HS-27A (cell line): ENCODE measurements around the gene ZDHHC23.
A peak's percentile ranks its signal among the peaks of the same experiment; 100 is the strongest.

Experiments used
- DNase-seq: peaks from one replicate; pipeline ENCODE4 v3.0.0-alpha.2; 2012; ENCODE audit warnings: low read depth, missing footprints

Gene ZDHHC23, protein sequence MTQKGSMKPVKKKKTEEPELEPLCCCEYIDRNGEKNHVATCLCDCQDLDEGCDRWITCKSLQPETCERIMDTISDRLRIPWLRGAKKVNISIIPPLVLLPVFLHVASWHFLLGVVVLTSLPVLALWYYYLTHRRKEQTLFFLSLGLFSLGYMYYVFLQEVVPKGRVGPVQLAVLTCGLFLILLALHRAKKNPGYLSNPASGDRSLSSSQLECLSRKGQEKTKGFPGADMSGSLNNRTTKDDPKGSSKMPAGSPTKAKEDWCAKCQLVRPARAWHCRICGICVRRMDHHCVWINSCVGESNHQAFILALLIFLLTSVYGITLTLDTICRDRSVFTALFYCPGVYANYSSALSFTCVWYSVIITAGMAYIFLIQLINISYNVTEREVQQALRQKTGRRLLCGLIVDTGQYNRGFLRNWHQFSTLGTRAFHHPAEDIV

GRCh38 chr3:113947372-113948014 lies at the start of gene ZDHHC23:
Gene ZDHHC23 (plus strand): TSS chr3:113948013. CDS start chr3:113948803, 790 bp downstream.
- no peak for DNase-seq

DNA sequence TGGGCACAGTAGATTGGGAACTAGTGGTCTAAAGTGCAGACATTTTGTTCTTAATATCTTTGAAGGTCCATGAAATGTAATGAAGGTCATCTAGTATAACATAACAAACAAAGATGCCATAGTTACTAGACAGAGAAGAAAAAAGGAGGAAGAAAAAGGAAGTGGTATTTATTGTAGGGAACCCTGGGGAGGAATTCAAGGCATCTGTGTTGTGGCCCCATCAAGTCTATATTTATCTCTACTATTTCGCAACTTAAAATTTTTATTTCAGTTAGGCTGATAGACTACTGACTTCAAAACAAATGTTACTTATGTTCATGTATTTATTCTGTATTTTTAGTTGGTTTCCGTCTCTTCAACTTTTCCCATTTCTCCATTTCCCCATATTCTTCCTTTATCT lies 48.9 kb upstream of the ZDHHC23 start:
- no peak for DNase-seq

- DNase-seq: no peak
These were observed 41.2 kb upstream of the ZDHHC23 start for GRCh38 chr3:113906568-113907140.

GRCh38 chr3:113908133-113908532 lies 39.7 kb upstream of the ZDHHC23 start:
- DNase-seq: no peak

GRCh38 chr3:113910966-113911365 lies 36.8 kb upstream of the ZDHHC23 start:
- no peak for DNase-seq

- DNase-seq: peak; percentile 14
These were observed 35.1 kb upstream of the ZDHHC23 start for GRCh38 chr3:113912552-113913236.

DNA sequence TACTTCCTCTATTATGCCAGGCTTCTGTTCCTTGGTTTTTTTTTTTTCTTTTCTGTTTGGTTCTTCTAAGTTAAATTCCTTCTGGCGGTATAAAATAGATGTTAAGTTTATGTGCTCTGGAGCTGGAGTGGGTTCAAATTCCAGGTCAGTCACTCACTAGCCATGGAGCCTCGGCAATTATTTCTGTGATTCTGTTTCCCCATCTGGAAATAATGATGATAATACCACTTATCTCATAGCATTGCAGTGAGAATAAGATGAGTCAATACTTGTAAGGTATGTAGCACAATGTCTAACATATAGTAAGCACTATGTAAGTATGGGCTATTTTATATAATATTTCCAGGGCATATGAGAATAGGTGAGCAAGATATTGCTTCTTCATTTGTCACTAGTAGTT lies 33.2 kb upstream of the ZDHHC23 start:
- DNase-seq: no peak

GRCh38 chr3:113927556-113927955 lies 20.3 kb upstream of the ZDHHC23 start:
- no peak for DNase-seq

- DNase-seq: no peak
These were observed 982 bp upstream of the ZDHHC23 start for GRCh38 chr3:113946831-113947230.

DNA sequence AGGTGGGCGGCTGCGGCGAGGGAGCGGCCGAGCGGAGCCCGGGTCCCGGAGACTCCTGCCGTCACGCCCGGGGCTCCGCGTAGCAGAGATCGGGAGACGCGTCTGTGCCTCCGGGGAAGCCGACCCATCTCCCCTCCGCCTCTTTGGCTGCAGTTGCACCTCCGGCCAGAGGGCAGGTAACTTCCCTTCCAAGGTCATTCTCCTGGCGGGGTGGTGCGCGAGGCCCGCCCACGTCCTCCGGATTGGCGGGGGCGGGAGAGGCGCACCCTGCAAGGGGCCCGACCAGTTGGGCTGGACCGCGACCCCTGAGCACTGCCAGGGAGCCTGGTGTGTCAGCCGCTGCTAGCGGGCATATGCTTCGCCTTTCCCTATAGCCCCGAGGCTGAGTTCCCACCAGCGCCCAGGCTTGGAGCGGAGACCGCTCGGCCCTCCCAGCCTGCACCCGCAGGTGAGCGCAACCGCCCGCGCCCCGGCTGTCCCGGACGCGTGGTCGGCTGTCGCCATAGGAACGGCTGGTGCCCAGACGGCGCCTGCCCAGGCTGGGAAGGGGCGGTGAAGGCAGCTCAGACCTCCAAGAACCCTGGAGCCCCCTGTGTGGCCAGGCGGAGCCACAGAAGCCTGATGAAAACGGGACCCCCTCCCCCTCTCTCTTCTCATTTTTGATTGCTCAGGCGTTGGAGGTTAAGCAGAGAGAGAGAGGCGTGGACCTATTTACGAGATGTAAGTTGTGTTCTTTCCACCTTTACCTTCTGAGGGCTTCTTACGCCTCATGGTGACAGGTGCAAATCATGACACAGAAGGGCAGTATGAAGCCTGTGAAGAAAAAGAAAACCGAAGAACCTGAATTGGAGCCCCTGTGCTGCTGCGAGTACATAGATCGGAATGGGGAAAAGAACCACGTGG lies 453 bp downstream of the ZDHHC23 start:
- DNase-seq: no peak

- DNase-seq: no peak
These were observed 5.1 kb downstream of the ZDHHC23 start for GRCh38 chr3:113952921-113953320.

- DNase-seq: no peak
These were observed 5.9 kb downstream of the ZDHHC23 start for GRCh38 chr3:113953677-113954076.

- no peak for DNase-seq
These were observed 6.4 kb downstream of the ZDHHC23 start for GRCh38 chr3:113954091-113954685.

GRCh38 chr3:113963879-113964278 lies 16.1 kb downstream of the ZDHHC23 start:
- DNase-seq: no peak

- DNase-seq: no peak
These were observed 18.4 kb downstream of the ZDHHC23 start for GRCh38 chr3:113966172-113966571.

- no peak for DNase-seq
These were observed 21.2 kb downstream of the ZDHHC23 start for GRCh38 chr3:113968986-113969385.

DNA sequence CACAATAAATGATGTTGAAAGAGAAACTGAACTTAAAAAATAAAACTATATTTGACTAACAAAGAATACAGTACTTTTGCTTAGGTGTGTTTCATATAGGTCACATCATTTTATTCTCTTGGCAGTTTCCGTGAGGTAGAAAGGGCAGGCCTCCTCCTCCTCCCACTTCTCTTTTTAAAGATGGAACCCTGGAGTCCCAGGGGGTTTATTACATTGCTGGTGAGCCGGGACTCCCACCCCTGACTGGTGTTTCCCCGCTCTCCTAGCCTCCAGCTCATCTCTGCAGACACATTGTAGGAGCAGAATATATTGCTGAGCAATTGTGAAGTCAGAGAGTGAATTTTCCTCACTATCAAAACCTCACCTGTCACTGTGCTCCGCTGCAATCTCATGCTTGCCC lies 30.0 kb downstream of the ZDHHC23 start:
- DNase-seq: no peak

DNA sequence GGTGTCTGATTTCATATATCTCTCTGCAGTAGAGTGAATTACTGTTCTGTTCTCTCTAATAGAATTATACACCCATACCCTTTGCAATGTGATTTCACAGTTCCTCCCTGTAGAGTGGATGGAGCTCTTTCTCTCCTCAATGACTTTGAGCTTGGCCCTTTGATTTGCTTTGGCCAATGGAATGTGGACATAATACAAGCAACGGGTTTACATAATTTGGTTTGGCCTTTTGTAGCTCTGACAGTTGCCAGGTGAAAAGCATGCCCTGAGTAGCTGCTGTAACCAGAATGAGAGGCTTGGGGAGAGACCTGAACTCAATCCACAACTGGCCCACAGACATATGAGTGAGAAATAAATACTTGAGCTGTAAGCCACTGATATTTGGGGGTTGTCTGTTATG lies 32.1 kb downstream of the ZDHHC23 start:
- no peak for DNase-seq

GRCh38 chr3:113981803-113982202 lies 34.0 kb downstream of the ZDHHC23 start:
- no peak for DNase-seq

DNA sequence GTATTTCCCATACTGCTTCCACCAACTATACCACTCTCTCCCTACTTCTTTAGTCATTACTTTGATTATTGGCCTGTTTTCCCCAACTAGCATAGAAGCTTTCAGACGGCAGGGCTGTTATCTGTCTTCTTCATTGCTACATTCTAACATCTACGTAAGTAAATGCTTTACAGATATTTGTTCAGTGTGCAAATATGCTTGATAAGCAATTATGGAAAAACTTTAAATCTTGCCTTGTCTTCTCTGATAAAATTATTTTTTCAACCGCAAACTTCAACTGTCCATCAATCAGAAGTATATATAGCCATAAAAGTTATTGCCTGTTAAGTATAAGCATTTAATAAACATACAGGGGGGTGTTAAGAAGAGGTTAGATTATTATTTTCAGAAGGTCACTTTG lies 35.7 kb downstream of the ZDHHC23 start:
- DNase-seq: no peak

GRCh38 chr3:113985541-113985940 lies 37.7 kb downstream of the ZDHHC23 start:
- no peak for DNase-seq
